NCI-H748 (cell line): ENCODE results near the gene POLR3B.
A peak's percentile ranks its signal among the peaks of the same experiment; 100 is the strongest.
"Not testable (repeated sequence)": the region's sequence is repeated elsewhere in the genome, so short reads cannot be mapped to it uniquely, and the experiment has no call there.

ENCODE experiments used
- DNase-seq: peaks from one replicate; lab custom pipeline; 2025; ENCODE audit not compliant: unreplicated experiment; lab: John Stamatoyannopoulos, UW

The POLR3B gene

DNA sequence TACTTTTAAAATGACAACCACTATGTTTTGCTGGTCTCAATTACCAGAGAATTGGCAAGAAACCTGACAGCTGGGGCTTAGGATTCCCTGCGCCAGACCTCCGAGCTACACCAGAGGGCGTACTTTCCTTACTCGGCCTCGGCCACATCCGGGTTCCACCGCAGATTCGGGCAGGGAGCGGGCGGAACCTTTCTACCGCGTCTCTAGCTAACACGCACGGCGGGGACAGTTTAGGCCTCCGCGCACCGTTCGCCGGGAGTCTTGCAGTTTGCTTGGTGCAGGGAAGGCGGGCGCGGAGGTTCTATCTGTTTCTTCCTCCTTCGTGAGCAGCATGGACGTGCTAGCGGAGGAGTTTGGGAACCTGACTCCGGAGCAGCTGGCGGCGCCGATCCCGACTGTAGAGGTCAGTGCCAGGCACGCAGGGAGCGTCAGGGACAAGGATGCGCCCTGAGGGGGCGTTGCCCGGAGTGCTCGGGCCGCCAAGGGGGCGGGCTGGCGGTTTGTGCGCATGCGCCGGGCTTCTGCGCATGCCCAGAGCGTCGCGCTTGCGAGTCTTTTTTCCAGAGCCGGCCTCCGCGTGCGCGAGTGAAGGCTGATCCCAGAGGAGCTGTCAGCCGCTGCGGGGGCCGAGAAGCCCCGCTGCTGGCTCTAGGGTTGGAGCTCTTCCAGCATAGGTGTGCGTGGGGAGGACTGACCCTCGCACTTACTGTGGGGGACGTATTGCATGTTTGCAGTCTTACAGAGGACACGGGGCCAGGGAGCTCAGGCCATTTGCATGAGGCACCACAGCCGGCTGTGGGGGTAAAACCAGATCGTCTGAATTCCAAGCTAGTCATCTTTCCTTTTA lies at the start of gene POLR3B:
Gene POLR3B, plus strand, starts transcription at position 200 of the 847 bp plus-strand sequence. Its CDS starts 132 bp downstream, at position 332.
- DNase-seq, result peak; percentile 96

DNA sequence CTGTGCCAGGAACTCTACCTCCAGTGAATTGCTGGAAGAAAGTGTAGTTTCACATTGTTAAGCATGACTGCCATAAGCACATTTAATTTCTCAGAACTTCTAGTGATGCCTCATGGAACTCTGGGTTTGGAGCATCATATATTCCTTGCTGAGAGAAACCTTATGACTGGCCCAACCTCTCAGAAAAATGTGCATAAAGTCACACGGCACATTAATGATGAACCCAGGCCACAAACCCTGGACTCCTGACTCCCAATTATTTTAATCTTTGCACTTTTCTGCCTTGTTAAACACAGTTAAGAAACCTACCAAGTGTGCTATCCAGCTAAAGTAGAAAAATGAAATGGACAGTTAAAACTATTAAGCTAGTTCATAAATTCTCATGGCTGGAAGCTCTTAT lies 49.4 kb upstream of the POLR3B start:
- no peak for DNase-seq

DNA sequence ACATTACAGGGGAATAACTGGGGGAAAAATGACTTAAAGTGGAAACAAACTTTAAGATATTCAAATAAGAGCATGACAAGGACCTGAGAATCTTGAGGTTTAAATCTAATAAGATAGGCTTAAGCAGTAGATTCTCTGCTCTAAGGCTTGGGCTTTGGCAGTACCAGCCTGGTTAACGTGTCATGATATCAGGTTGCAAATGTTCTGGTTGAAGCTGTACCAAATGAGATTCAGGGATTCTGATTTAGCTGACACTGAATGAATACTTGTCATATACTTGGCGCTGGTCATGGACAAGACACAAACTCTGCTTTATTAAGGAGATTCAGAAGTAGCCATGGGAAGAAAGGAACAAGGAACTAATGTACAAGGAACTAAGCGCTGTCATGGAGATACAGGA lies 48.9 kb upstream of the POLR3B start:
- no peak for DNase-seq

GRCh38 chr12:106309671-106310505 lies 47.7 kb upstream of the POLR3B start:
- DNase-seq, result no peak

GRCh38 chr12:106310687-106311086 lies 46.9 kb upstream of the POLR3B start:
- no peak for DNase-seq

DNA sequence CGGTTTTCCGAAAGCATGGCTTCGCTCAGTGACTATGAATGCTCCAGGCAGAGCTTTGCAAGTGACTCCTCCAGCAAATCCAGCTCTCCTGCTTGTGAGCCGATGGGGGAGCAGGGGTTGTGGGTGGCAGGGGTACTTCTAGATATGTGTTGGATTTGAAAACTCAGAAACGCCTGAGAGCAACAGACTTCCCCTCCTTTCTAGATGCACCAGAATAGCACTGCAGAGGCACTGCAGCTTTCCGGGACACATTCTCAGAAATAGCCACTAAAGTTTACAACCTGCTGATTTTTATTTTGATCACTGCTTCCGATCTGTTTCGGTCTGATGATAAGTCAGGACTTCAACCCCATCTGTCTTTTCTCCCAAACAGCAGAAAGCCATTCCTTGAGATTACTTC lies 46.4 kb upstream of the POLR3B start:
- DNase-seq, result no peak

DNA sequence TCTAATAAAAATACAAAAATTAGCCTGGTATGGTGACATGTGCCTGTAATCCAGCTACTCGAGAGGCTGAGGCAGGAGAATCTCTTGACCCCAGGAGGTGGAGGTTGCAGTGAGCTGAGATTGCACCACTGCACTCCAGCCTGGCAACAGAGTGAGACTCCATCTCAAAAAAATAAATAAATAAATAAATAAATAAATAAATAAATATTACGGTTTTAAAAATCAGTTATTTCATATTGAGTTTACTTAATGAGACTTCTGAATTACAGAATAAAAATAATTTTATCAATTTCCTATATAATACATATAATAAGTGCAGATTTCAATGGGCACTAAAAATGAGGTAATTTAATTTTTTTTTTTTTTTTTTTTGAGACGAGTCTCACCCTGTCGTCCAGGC lies 44.1 kb upstream of the POLR3B start:
- not testable (repeated sequence) for DNase-seq

DNA sequence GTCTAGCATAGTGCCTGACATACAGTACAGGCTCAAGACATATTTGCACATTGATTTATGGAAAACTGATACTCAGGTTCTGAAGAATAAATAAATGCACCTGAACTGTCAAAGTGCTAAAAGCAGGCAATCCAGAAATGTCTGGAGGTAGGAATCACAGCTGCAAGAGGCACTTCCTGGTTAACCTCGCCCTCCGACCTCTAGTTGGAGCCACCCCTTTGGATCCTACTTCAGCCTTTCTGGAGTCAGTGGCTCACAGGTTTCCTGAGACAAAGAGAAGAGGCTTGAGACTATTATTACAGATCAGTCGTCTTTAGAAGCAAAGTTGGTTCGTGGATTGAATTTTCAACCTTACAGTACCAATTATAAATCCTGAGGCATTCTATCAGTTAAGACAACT lies 42.0 kb upstream of the POLR3B start:
- no peak for DNase-seq

DNA sequence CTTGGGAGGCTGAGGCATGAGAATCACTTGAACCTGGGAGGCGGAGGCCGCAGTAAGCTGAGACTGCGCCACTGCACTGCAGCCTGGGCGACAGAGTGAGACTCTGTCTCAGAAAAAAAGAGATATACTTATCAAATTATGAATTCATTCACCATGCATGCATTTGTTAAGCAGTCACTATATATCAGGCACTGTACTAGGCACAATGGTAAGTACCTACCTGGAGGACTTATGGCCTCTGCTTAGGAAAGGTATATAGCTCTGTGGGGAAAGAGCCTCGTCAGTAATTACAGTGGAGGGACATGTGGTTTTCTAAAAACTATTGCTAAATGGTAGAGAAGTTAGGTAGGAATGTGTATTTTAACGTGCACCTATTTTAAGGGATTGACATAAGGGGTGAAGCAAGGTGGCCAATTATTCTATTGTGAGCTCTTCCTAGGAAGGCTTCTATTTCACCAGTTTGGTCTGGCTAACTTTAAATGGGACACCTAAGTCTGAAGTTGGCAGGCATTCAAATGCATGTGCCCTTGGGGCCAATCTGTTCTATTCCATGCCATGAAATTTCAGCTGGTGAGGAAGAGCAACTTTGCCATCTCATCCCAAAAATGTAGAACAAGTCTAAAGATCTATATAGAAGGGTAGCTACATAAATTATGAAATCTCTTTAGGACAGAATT lies 40.0 kb upstream of the POLR3B start:
- no peak for DNase-seq

GRCh38 chr12:106321139-106321850 lies 36.3 kb upstream of the POLR3B start:
- DNase-seq, result no peak

DNA sequence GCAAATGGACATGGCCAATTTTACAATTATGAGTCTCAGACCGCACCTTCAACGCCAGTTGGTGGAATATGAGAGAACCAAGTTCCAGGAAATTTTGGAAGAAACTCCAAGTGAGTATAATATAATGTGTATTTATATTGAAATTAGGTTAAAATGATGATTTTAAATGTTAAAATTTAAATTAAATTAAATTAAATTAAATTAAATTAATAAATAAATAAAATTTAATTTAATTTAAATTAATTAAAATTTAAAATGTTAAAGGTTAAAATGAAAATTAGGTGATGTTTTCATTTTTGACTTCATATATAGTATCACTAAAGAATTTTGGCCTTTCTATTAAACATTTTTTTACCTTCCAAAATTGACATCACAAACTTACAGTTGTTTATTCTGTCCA lies 34.0 kb upstream of the POLR3B start:
- DNase-seq, result no peak

GRCh38 chr12:106327309-106327869 lies 30.2 kb upstream of the POLR3B start:
- no peak for DNase-seq

DNA sequence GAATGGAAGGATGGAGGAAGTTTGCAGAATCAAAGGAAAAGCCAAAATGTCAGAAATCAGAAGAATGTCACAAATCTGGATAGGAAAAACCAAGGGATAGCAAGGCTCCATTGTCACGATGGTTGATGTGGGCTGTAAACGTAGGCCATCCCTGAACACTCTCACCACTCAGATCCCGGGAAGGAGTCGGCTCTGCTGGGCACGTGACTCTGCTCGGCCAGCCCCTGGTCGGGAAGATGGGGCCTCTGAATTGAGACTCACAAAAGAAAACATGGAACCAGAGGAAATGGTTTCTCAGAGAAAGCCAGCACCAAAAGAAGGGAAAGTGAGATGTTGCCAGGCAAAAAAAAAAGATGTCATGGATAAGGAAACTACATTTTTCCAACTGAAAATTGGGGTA lies 28.8 kb upstream of the POLR3B start:
- no peak for DNase-seq

DNA sequence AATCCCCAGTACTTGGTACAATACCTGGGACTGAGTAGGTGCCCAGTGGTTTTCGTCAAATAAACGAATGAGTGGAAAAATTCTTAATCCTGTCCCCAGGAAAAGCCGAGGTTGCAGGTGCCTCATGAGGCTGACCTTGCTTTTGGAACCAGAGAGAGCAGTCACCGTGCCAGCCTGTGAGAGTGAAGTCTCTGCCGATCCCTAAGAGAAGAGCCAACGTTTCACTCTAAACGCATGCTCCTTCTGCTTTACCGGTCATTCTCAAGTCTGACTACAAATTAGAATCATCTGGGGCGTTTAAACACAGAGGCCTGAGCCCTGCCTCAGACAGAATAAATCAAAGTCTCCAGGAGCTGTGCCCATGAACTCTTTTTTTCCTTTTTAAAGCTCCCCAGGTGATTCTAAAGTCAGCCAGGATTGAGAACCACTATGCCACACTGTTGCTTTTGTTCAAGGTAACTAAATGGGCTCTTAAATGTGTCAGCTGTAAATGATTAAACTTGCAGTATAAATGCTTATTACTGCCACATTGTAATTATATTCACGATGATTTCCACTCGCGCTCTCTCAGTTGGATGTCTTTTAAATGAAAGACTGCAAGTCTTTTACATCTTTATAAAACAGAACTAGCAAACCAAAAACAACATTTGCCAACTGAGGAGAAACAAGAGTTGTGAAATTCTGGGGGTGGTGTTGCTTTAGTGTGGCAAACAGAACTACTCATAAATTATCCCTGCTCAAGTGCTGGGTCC lies 28.1 kb upstream of the POLR3B start:
- DNase-seq, result peak; percentile 55

GRCh38 chr12:106331599-106331998 lies 25.9 kb upstream of the POLR3B start:
- no peak for DNase-seq

DNA sequence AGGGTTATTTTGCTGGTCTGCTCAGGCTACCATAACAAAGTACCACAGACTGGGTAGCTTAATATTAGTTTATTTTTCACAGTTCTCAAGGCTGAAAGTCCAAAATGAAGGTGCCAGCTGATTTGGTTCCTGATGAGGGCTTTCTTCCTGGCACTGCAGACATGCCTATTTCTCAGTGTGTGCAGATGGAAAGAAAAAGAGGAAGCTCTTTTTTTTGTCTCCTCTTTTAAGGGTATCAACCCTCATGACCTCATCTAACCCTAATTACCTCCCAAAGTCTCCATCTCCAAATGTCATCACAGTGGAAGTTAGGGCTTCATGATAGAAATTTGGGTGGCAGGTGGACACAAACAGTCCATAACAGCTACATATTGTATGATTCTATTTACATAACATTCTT lies 25.0 kb upstream of the POLR3B start:
- no peak for DNase-seq

- DNase-seq, result no peak
Measured at GRCh38 chr12:106333010-106333409, 24.5 kb upstream of the POLR3B start.

GRCh38 chr12:106333756-106334155 lies 23.8 kb upstream of the POLR3B start:
- no peak for DNase-seq

DNA sequence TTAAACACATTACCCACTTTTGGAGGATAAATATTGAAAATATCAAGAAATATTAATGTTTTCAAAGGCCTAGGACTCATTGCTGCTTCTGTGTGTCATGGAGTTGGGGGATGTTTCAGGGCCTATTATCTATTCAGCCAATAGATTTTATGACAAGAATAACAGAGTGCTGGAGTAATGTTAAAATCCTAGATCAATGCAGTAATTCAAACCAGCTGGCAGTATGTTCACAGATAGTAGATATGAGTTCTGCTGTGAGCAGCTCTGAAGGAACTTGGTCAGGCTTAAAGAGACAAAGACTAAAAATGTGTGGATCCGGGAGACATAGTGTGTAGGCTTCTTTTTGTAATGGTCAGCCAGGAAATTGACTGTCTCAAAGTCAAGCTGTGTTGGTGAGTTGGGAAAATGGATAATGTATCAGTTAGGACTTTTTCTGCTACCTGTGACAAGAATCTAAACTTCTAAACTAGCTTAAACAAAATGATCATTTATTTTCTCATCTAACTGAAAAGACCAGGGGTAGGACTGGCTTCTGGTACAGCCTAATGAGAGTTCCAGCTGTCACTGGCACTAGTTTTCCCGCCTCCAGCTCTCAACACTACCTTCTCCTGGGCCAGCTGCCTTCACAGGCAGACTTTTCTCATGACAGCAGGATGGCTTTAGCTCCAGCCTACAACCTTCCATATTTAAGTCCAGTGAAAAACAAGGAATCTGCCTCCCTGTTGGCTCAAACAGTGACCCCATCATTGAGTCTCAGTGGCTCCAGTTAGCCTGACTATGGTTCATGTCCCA lies 16.3 kb upstream of the POLR3B start:
- peak; percentile 9 for DNase-seq
